GM21526 (cell line): ENCODE results near the gene NLRP7.
"Not testable (repeated sequence)": the region's sequence is repeated elsewhere in the genome, so short reads cannot be mapped to it uniquely, and the experiment has no call there.

Experiments
- ATAC-seq: cut with Tn5 transposase; IDR thresholded peaks from one replicate; pipeline ENCODE4 v1.9.1; 2021; ENCODE audit warnings: moderate library complexity; ENCODE audit not compliant: unreplicated experiment, low FRiP score

Gene NLRP7

GRCh38 chr19:54921082-54921481 lies 26.2 kb downstream of the NLRP7 start:
- no peak for ATAC-seq

- not testable (repeated sequence) for ATAC-seq
Observed at GRCh38 chr19:54919646-54920563, 27.4 kb downstream of the NLRP7 start.

DNA sequence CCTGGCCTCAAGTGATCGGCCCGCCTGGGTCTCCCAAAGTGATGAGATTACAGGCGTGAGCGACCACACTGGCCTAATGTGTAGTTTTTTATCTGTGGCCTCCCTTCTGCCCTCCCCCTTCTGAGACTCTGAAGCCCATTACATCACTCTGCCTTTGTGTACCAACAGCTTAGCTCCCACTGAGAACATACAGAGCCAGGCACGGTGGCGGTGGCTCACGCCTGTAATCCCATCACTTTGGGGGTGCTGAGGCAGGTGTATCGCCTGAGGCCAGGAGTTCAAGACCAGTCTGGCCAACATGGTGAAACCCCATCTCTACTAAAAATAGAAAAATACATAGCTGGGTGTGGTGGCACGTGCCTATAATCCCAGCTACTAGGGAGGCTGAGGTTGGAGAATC lies 28.8 kb downstream of the NLRP7 start:
- ATAC-seq = no peak

- no peak for ATAC-seq
Observed at GRCh38 chr19:54916822-54917221, 30.5 kb downstream of the NLRP7 start.

DNA sequence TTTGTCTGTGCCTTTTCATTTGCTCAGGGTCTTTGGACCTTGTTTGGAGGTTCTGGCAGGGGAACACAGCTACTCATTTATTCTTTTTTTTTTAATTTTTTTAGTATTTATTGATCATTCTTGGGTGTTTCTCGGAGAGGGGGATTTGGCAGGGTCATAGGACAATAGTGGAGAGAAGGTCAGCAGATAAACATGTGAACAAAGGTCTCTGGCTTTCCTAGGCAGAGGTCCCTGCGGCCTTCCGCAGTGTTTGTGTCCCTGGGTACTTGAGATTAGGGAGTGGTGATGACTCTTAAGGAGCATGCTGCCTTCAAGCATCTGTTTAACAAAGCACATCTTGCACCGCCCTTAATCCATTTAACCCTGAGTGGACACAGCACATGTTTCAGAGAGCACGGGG lies 39.4 kb downstream of the NLRP7 start:
- ATAC-seq = not testable (repeated sequence)

GRCh38 chr19:54906819-54907218 lies 40.5 kb downstream of the NLRP7 start:
- ATAC-seq = no peak

DNA sequence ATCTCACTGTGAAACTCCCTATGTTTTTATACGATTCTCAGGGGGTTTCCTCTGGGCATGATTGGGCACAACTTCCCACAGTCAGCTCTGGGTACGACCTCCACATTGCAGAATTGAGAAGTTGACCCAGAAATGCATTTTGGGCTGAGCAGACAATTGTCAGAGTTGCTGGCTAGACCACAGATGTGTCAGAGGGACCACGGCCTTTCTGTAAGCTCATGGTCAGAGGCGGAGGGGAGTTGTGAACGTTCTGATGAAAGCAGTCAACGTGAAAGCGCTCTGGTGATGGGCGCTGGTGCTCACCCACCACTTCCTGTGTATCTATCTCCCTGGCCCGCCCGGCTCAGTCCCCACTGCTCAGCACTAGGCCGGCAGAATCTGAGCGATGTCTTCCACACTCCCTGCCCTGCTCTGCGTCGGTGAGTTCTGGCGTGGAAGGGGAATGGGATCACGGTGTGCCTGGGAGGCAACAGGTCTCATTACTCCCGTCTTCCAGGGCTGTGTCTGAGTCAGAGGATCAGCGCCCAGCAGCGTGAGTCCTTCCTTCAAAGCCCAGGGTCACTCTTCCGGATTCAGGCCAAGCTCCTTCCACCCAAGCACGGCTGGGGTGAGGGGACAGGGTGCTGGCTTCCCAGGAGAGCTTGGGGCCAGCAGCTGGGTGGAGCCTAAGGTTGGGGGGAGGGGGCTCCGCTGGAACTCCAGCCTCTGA lies 41.4 kb downstream of the NLRP7 start, which contains the start of gene NCR1:
NCR1 (plus strand) TSS at position 346 of the 709 bp plus-strand sequence; CDS start at position 386, 40 bp downstream.
- ATAC-seq = no peak

DNA sequence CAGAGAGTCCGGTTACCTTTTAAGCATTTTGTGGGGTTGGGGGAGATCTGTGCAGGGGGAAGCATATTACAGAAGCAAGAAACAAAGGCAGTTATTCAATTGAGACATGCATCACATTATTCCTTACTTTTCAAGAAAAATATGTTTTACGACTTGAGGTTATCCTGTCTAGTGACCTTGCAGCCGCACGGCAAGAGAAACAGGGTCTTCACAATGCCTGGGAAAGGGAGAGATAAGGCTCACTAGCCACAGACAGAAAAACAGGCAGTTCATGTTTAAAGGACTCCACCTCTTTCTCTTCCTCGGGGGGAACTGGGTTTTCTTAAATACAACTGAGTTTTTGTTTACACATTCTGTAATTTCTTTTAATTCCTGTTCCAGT lies 41.9 kb downstream of the NLRP7 start:
- ATAC-seq = no peak

DNA sequence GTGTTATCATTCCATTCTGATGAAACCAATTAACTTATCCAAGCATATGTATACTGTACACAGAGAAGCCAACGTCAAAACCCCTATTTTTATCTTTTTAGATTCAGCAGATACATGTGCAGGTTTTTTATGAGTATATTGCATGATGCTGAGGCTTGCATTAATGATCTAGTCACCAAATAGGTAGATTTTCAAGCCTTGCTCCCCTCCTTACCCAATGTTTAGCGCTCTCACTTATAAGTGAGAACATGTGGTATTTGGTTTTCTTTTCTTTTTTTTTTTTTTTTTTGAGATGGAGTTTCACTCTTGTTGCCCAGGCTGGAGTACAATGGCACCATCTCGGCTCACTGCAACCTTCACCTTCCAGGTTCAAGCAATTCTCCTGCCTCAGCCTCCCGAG lies 43.1 kb downstream of the NLRP7 start:
- not testable (repeated sequence) for ATAC-seq

DNA sequence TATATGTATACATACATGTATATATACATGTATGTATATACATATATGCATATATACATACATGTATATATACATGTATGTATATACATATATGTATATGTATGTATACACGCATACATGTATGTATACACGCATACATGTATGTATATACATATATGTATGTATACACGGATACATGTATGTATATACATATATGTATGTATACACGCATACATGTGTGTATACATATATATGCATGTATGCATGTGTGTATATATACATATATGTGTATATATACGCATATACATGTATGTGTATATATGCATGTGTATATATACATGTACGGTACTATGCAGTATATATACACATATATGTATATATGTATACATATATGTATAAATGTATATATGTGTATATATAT lies 44.0 kb downstream of the NLRP7 start:
- ATAC-seq = no peak

DNA sequence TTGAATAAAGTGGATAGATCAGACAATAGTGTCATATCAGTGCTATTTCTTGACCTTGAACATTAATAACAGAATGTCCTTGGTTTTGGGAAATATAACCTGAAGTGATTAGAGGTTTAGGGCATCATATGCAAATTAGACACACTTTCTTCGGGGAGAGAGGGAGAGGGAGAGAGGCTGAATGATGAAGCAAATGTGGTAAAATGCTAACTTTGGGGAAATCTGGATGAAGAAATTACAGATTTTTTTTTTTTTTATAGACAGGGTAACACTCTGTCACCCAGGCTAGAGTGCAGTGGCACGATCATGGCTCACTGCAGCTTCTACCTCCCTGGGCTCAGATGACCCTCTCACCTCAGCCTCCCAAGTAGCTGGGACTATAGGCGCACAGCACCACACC lies 45.3 kb downstream of the NLRP7 start:
- ATAC-seq = no peak

DNA sequence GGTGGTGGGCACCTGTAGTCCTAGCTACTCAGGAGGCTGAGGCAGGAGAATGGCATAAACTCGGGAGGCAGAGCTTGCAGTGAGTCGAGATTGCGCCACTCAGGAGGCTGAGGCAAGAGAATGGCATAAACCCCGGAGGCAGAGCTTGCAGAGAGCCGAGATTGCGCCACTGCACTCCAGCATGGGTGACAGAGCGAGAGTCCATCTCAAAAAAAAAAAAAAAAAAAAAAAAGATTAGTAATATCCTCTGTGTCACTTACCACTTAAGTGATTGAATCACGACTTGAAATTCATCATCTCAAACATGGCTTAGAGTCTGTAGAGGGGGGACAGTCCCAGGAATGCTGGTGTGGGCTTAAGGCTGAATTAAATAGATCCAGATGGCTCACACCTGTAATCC lies 46.2 kb downstream of the NLRP7 start:
- ATAC-seq = not testable (repeated sequence)

- not testable (repeated sequence) for ATAC-seq
Observed at GRCh38 chr19:54899646-54900045, 47.7 kb downstream of the NLRP7 start.

- ATAC-seq = not testable (repeated sequence)
Observed at GRCh38 chr19:54898685-54899084, 48.6 kb downstream of the NLRP7 start.

DNA sequence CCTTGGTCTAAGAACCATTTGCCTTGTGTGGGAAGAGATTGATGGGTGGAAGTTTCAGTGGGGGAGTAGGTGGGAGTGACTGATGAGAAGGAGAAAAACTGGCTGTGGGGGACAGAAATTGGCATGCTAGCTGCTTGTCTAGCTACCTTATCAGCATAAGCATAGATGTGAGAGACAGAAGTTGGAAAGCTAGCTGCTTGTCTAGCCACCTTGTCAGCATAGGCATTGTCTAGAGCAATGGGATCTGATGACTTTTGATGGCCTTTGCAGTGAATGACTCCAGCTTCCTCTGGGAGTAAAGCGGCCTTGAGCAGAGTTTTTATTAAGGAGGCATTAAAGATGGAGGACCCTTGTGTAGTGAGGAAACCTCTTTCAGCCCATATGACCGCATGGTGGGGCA lies 51.3 kb downstream of the NLRP7 start:
- no peak for ATAC-seq

- ATAC-seq = not testable (repeated sequence)
Observed at GRCh38 chr19:54894106-54894505, 53.2 kb downstream of the NLRP7 start.

DNA sequence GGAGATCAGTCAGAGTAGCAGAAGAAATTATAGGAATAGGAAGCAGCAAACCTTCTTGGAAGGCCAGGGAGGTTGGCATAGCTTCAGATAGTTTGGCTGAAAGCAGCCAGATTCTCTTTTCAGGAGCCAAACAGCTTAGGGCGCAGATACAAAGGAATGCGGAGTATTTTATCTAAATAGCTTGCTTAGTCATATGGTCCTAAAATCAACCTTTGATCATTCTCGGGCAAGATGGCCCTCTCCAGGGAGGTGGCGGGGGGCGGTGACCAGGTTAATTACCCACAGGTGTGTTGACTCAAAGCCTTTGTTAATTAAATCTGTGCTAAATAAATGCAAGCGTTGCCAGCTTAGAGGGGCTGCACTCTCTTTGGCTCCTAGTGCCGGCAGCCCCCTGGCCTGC lies 53.9 kb downstream of the NLRP7 start:
- no peak for ATAC-seq

GRCh38 chr19:54889566-54889965 lies 57.8 kb downstream of the NLRP7 start:
- ATAC-seq = no peak

GRCh38 chr19:54888239-54888638 lies 59.1 kb downstream of the NLRP7 start:
- ATAC-seq = no peak

GRCh38 chr19:54883228-54883627 lies 64.1 kb downstream of the NLRP7 start:
- no peak for ATAC-seq

DNA sequence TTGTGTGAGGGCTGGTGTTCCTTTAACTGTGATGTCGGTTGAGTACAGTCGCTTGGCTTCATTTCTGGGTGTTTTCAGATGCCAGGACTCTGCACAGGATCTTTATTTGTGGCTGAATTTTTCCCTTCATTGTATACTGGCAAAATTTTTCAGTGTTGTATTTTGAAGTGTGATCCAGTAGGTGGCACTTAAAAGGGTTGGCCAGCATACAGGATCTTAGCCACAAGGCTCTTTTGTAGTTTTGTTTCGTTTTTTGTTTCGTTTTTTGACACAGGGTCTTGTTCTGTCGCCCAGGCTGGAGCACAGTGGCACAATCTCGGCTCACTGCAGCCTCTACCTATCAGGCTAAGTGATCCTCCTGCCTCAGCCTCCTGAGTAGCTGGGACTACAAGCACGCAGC lies 64.6 kb downstream of the NLRP7 start:
- no peak for ATAC-seq

GRCh38 chr19:54881884-54882283 lies 65.4 kb downstream of the NLRP7 start:
- no peak for ATAC-seq
